Endodermal cell (in vitro differentiated cells): ENCODE results near the gene LARGE1. TPM values are rescaled to one million over a fixed set of nuclear protein-coding genes. Genes with fewer than 3 reads are reported as not detected.

Experiments used
- DNase-seq: peaks from one replicate; pipeline ENCODE4 v3.0.0-alpha.2; 2017
- H3K27ac ChIP-seq: 2 replicates; pipeline ENCODE4 v1.5.1; 2013; ENCODE audit warnings: mild to moderate bottlenecking, low read depth, low read length, moderate library complexity
- H3K27me3 ChIP-seq: 2 replicates; pipeline ENCODE4 v1.6.1; 2013; ENCODE audit warnings: mild to moderate bottlenecking, low read length, moderate library complexity; ENCODE audit not compliant: insufficient read depth, control insufficient read depth, poor library complexity, severe bottlenecking
- H3K36me3 ChIP-seq: 2 replicates; pipeline ENCODE4 v1.7.0; 2013; ENCODE audit warnings: mild to moderate bottlenecking, low read length, moderate library complexity; ENCODE audit not compliant: control insufficient read depth, insufficient read depth
- H3K4me1 ChIP-seq: one replicate; pipeline ENCODE4 v1.7.0; 2013; ENCODE audit warnings: low read length; ENCODE audit not compliant: control insufficient read depth, insufficient read depth
- H3K4me3 ChIP-seq: 2 replicates; pipeline ENCODE4 v1.5.1; 2013; ENCODE audit warnings: mild to moderate bottlenecking, low read length, moderate library complexity
- H3K9ac ChIP-seq: 2 replicates; pipeline ENCODE4 v1.6.1; 2013; ENCODE audit warnings: mild to moderate bottlenecking, low read length, moderate library complexity; ENCODE audit not compliant: poor library complexity, severe bottlenecking; ENCODE audit errors: extremely low read depth
- H3K9me3 ChIP-seq: 2 replicates; pipeline ENCODE4 v1.6.1; 2013; ENCODE audit warnings: mild to moderate bottlenecking, low read length, moderate library complexity; ENCODE audit not compliant: control insufficient read depth
- H3K27ac Mint-ChIP-seq: 2 replicates; pipeline ENCODE4 v1.8.0; 2020; ENCODE audit warnings: mixed read lengths
- H3K27me3 Mint-ChIP-seq: 2 replicates; pipeline ENCODE4 v1.8.0; 2021; ENCODE audit warnings: mild to moderate bottlenecking, mixed read lengths; ENCODE audit not compliant: insufficient read depth
- H3K36me3 Mint-ChIP-seq: 2 replicates; pipeline ENCODE4 v1.8.0; 2020; ENCODE audit warnings: low read depth, mixed read lengths
- H3K4me1 Mint-ChIP-seq: 2 replicates; pipeline ENCODE4 v1.8.0; 2020; ENCODE audit warnings: mixed read lengths
- H3K4me3 Mint-ChIP-seq: 2 replicates; pipeline ENCODE4 v1.8.0; 2020; ENCODE audit warnings: mild to moderate bottlenecking, moderate library complexity, mixed read lengths
- H3K9me3 Mint-ChIP-seq: 2 replicates; pipeline ENCODE4 v1.8.0; 2020; ENCODE audit warnings: mild to moderate bottlenecking, mixed read lengths
- WGBS, 2 experiments: methylation state at CpG; one replicate each; pipeline versions ENCODE4 v1.1.5 to v1.1.7; 2013; ENCODE audit warnings: missing lambda C conversion rate in 2 of 2, mixed read lengths in 1 of 2; ENCODE audit not compliant: insufficient coverage in 1 of 2, insufficient read length in 1 of 2; 5-methylcytosine and 5-hydroxymethylcytosine counted together
- total RNA-seq, 2 donors: library from RNA; stranded (reverse); fragmentation: NEBNext Ultra II Directional in 1 of 2; extraction: Animal tissue kit (Norgen Biotek cat#: 25700) in 1 of 2; gene quantifications; 2 replicates in 1 of 2; 3 replicates in 1 of 2; pipeline ENCODE4 v1.2.1, GENCODE V29; 2021
- TF ChIP-seq, protein P1 (sequence below): fragments of 200-600 bp; sonication (generic); conservative IDR thresholded peaks from 2 replicates; pipeline ENCODE4 v1.5.0; 2021; ENCODE audit warnings: antibody characterized with exemption, mild to moderate bottlenecking

LARGE1 gene
- total RNA-seq, 2 donors from 2014 or later = 17.5 to 24.3 TPM

DNA sequence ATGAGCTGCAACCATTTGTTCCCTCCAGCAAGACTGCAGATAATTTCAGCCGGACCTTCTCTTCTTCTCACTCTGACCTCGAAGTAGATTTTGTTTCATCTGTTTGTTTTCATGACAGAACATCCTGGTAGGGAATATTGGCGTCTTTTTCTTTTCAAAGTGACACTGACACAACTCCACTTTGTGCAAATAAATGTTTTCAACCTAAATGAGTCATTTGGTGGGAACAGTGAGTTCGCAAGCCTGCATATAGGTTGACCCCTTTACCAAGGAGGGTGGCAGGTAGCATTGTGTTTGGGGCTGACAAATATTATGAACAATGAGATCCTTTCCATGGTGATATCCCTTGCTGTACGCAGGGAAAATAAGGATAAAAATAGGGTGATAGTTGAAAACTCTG lies 55.0 kb downstream of the LARGE1 start:
- H3K4me3 Mint-ChIP-seq = no peak overlapping the region
- H3K9me3 Mint-ChIP-seq = no peaks in the 10 kb centered on the region
- H3K36me3 Mint-ChIP-seq = no peaks in the 10 kb centered on the region
- no peak for DNase-seq
- TF ChIP-seq, protein P1, sequence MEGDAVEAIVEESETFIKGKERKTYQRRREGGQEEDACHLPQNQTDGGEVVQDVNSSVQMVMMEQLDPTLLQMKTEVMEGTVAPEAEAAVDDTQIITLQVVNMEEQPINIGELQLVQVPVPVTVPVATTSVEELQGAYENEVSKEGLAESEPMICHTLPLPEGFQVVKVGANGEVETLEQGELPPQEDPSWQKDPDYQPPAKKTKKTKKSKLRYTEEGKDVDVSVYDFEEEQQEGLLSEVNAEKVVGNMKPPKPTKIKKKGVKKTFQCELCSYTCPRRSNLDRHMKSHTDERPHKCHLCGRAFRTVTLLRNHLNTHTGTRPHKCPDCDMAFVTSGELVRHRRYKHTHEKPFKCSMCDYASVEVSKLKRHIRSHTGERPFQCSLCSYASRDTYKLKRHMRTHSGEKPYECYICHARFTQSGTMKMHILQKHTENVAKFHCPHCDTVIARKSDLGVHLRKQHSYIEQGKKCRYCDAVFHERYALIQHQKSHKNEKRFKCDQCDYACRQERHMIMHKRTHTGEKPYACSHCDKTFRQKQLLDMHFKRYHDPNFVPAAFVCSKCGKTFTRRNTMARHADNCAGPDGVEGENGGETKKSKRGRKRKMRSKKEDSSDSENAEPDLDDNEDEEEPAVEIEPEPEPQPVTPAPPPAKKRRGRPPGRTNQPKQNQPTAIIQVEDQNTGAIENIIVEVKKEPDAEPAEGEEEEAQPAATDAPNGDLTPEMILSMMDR = no peak
- H3K36me3 ChIP-seq = no peaks in the 10 kb centered on the region
- no peak overlapping the region for H3K27ac ChIP-seq
- peaks cover 94% of the 10 kb centered on the region for H3K27me3 Mint-ChIP-seq
- peaks cover 26% of the 10 kb centered on the region for H3K27me3 ChIP-seq
- H3K4me3 ChIP-seq = no peak overlapping the region
- H3K4me1 Mint-ChIP-seq = peaks cover 8% of the 10 kb centered on the region
- 89 to 94% methylated on average over 4 to 5 of the region's 5 CpGs for WGBS, 2 experiments
- no peak overlapping the region for H3K9ac ChIP-seq
- H3K27ac Mint-ChIP-seq = no peak overlapping the region
- H3K4me1 ChIP-seq = peaks cover 6% of the 10 kb centered on the region
- H3K9me3 ChIP-seq = peaks cover 4% of the 10 kb centered on the region

DNA sequence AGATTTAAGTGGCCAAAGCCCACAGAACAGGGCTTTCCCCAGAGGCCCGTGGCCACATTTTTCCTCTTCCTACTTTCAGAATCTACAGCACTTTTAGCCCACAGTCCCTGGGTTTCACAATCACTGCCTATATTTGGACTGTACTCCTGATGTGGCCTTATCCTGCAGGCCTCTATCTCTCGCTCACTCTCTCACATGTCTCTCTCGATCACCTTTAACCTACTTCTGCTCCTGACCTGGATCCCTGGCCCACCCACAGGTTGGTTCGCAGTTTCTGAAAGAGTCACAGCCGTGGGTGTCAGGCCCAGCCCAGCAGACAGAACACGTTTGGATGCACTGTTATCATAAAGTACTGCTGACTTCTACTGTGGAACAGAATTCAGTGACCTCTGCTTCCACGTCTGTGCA lies 55.5 kb downstream of the LARGE1 start:
- WGBS, 2 experiments = 90 to 91% methylated on average over 7 of the region's 7 CpGs
- no peak overlapping the region for H3K4me3 Mint-ChIP-seq
- no peaks in the 10 kb centered on the region for H3K9me3 Mint-ChIP-seq
- Histone ChIP-seq H3K36me3 (no peaks in the 10 kb centered on the region), H3K4me3 (no peak overlapping the region), H3K27me3 (peaks cover 24% of the 10 kb centered on the region), H3K9me3 (peaks cover 4% of the 10 kb centered on the region), H3K4me1 (peaks cover 6% of the 10 kb centered on the region), H3K27ac (no peak overlapping the region), H3K9ac (no peak overlapping the region)
- TF ChIP-seq, protein P1 = no peak
- no peaks in the 10 kb centered on the region for H3K36me3 Mint-ChIP-seq
- peaks cover 93% of the 10 kb centered on the region for H3K27me3 Mint-ChIP-seq
- H3K4me1 Mint-ChIP-seq = peaks cover 8% of the 10 kb centered on the region
- DNase-seq = no peak
- H3K27ac Mint-ChIP-seq = no peak overlapping the region

DNA sequence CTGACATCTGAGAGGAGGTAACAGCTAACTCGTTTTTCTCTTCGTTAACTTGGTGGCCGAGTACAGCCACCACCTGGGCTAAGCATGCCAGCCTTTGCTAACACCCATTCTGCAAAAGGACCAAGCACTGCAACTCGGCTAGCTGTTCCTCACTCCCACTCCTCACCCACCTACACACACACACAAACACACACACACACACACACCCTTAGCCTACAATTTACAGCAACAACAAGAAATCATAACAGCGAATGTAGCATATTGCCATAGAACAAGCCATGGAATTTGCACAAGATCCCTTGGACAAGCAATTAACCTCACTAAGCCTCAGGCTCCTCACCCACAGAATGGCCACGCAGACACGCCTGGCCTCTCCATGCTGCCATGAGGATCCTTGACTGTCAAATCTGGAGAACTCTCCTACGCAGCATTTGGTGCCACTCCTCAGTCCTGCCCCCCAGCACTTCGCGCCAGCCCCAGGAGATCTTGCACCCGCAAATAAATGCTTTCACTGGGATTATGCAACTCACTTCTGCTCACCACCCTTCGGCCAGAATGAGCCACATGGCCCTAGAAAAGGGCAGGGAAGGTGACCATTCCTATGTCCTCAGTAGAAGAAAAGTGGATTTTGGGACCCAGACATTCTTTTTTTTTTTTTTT lies 58.9 kb downstream of the LARGE1 start:
- Histone ChIP-seq H3K9ac (no peak overlapping the region), H3K4me3 (no peak overlapping the region), H3K27me3 (peaks cover 52% of the 10 kb centered on the region), H3K9me3 (no peaks in the 10 kb centered on the region), H3K27ac (no peak overlapping the region), H3K4me1 (peaks cover 6% of the 10 kb centered on the region), H3K36me3 (no peaks in the 10 kb centered on the region)
- H3K4me1 Mint-ChIP-seq = peaks cover 8% of the 10 kb centered on the region
- peaks cover 94% of the 10 kb centered on the region for H3K27me3 Mint-ChIP-seq
- H3K9me3 Mint-ChIP-seq = peaks cover 7% of the 10 kb centered on the region
- no peak for DNase-seq
- H3K36me3 Mint-ChIP-seq = no peaks in the 10 kb centered on the region
- H3K4me3 Mint-ChIP-seq = no peak overlapping the region
- no peak overlapping the region for H3K27ac Mint-ChIP-seq
- WGBS, 2 experiments = 86 to 92% methylated on average over 8 to 12 of the region's 12 CpGs
- TF ChIP-seq, protein P1 = no peak
